Measurements from ENCODE around the gene RMC1.

DNA sequence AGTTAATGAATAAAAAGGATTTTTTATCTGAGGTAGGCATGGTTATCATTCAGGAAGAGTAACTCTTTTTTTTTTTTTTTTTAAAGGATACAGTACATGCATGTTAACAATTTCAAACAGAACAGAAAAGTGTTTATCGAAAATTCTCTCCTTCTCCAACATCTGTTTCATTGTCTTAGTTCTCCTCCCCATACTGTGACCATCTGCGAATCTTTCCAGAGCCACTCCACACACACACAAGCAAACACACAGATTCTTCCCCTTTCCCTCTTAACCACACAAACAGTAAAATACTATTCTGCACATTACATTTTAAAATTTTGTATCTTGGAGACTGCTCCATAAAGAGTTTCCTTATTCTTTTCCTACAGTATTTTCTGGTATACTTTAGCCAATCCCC, 45.0 kb downstream of the RMC1 start:
- TF ChIP-seq EZH2 (IDR thresholded peaks at IDR 0.05) (no peak), POLR2AphosphoS5 (IDR thresholded peaks at IDR 0.05; ENCODE audit: borderline replicate concordance, low read depth, low read length) (no peak), FOXP2 (optimal IDR thresholded peaks at IDR 0.05; ENCODE audit: control extremely low read depth, extremely low read length, insufficient read depth) (no peak)

Measured in SK-N-MC (cell line).